GM12878 (cell line): ENCODE results near the gene CACNA1I. TPM values are rescaled to one million over a fixed set of nuclear protein-coding genes. Genes with fewer than 3 reads are reported as not detected.

Source experiments
- ATAC-seq: fragments of 200-7000 bp; cut with Tn5 transposase; 3 replicates; pipeline ENCODE4 v1.9.1; 2020; ENCODE audit warnings: mild to moderate bottlenecking, moderate library complexity
- BruUV-seq: library from RNA; stranded (reverse); fragments of 400-500 nt; replicated peaks from 2 replicates; lab custom pipeline; 2021; lab: Mats Ljungman, UMichigan
- CTCF ChIA-PET: fragments of 300-600 bp; sonication (Branson Sonifier 250); formaldehyde crosslinking; extraction: SDS; loops from one replicate; lab custom pipeline; 2021; ENCODE audit warnings: inconsistent platforms; lab: Yijun Ruan, JAX
- POLR2A ChIA-PET: fragments of 350-600 bp; formaldehyde crosslinking; extraction: SDS; loops from one replicate; lab custom pipeline; 2021; ENCODE audit warnings: inconsistent platforms; lab: Charles Lee
- RAD21 ChIA-PET: fragments of 300-600 bp; sonication (Branson Sonifier 250); formaldehyde crosslinking; loops from one replicate; lab custom pipeline; 2023; ENCODE audit warnings: antibody characterized with exemption; ENCODE audit not compliant: unreplicated experiment; lab: Charles Lee
- SMC1A ChIA-PET: fragments of 300-600 bp; sonication (Branson Sonifier 250); formaldehyde crosslinking; loops from one replicate; lab custom pipeline; 2023; ENCODE audit not compliant: unreplicated experiment, uncharacterized antibody; lab: Charles Lee
- DNase-seq: peaks from one replicate; pipeline ENCODE4 v3.0.0-alpha.2; 2011; ENCODE audit warnings: low read depth, low spot score
- FAIRE-seq: peaks from 3 replicates; lab custom pipeline; 2011; peaks lifted over from hg19 to GRCh38; lab: Jason Lieb, UNC
- H2AFZ ChIP-seq: 2 replicates; pipeline ENCODE4 v1.6.0; 2011; ENCODE audit warnings: low read depth, low read length, control low read depth; ENCODE audit not compliant: control insufficient read depth
- H3K27ac ChIP-seq: 2 replicates; pipeline ENCODE4 v1.5.1; 2011; ENCODE audit warnings: control low read depth; ENCODE audit not compliant: control insufficient read depth, insufficient read depth
- H3K27me3 ChIP-seq, 2 experiments: replicated peaks in 1 of 2; 2 replicates each; pipeline versions ENCODE4 v1.6.0 to v1.6.1; 2011; ENCODE audit warnings: low read length in 1 of 2; ENCODE audit not compliant: control insufficient read depth in 2 of 2, insufficient read depth in 2 of 2
- H3K36me3 ChIP-seq, 2 experiments: 2 replicates each; pipeline ENCODE4 v1.5.1; 2011; ENCODE audit warnings: low read length in 1 of 2; ENCODE audit not compliant: control insufficient read depth in 2 of 2, insufficient read depth in 2 of 2
- H3K4me1 ChIP-seq: 2 replicates; pipeline ENCODE4 v1.6.1; 2011; ENCODE audit warnings: mild to moderate bottlenecking, low read length, moderate library complexity, mixed read lengths; ENCODE audit not compliant: control insufficient read depth, insufficient read depth
- H3K4me2 ChIP-seq: 2 replicates; pipeline ENCODE4 v1.6.0; 2011; ENCODE audit warnings: control low read depth; ENCODE audit not compliant: control insufficient read depth, insufficient read depth
- H3K4me3 ChIP-seq: fragments of 200-600 bp; sonication (generic); 2 replicates; pipeline ENCODE4 v1.5.1; 2016
- H3K79me2 ChIP-seq: 2 replicates; pipeline ENCODE4 v1.6.0; 2011; ENCODE audit warnings: low read length; ENCODE audit not compliant: control insufficient read depth, insufficient read depth
- H3K9ac ChIP-seq: 2 replicates; pipeline ENCODE4 v1.8.0; 2011; ENCODE audit warnings: low read length, control low read depth, mixed read lengths; ENCODE audit not compliant: control insufficient read depth, insufficient read depth
- H3K9me3 ChIP-seq: replicated peaks from 3 replicates; pipeline ENCODE4 v1.5.1; 2011; ENCODE audit warnings: mild to moderate bottlenecking, low read length; ENCODE audit not compliant: control insufficient read depth, insufficient read depth
- H4K20me1 ChIP-seq: 2 replicates; pipeline ENCODE4 v1.6.0; 2011; ENCODE audit not compliant: control insufficient read depth, insufficient read depth
- BCLAF1 ChIP-seq: fragments of 450-650 bp; IDR thresholded peaks from 2 replicates; pipeline ENCODE4 v1.6.1; 2017; ENCODE audit warnings: antibody characterized with exemption, mild to moderate bottlenecking, moderate library complexity
- CHD4 ChIP-seq: fragments of 200-600 bp; sonication (generic); IDR thresholded peaks from 2 replicates; pipeline ENCODE4 v1.6.1; 2016; ENCODE audit warnings: mild to moderate bottlenecking
- GABPA ChIP-seq: IDR thresholded peaks from 2 replicates; pipeline ENCODE4 v1.6.1; 2014; ENCODE audit warnings: antibody characterized with exemption, low read depth, mild to moderate bottlenecking, inconsistent platforms
- IKZF1 ChIP-seq: fragments of 450-650 bp; conservative IDR thresholded peaks from 2 replicates; pipeline ENCODE4 v1.6.1; 2017; ENCODE audit warnings: antibody characterized with exemption, mild to moderate bottlenecking
- KLF5 ChIP-seq: fragments of 450-650 bp; IDR thresholded peaks from 2 replicates; pipeline ENCODE4 v1.6.1; 2014; ENCODE audit warnings: mild to moderate bottlenecking; ENCODE audit not compliant: partially characterized antibody
- POLR2A ChIP-seq: IDR thresholded peaks from 2 replicates; pipeline ENCODE4 v1.6.1; 2011; ENCODE audit warnings: low read depth, mild to moderate bottlenecking, low read length
- POLR2AphosphoS5 ChIP-seq: IDR thresholded peaks from 2 replicates; pipeline ENCODE4 v1.6.1; 2011; ENCODE audit warnings: mild to moderate bottlenecking, low read length, inconsistent platforms
- RB1 ChIP-seq: fragments of 450-650 bp; formaldehyde crosslinking; IDR thresholded peaks from 2 replicates; pipeline ENCODE4 v1.6.1; 2017; ENCODE audit warnings: mild to moderate bottlenecking, borderline replicate concordance
- ZSCAN29 ChIP-seq: fragments of 450-650 bp; IDR thresholded peaks from 2 replicates; pipeline ENCODE4 v1.6.1; 2017; ENCODE audit warnings: mild to moderate bottlenecking, moderate library complexity
- WGBS: methylation state at CpG from one replicate; pipeline ENCODE4 v1.1.6; 2016; ENCODE audit warnings: low lambda C conversion rate; ENCODE audit not compliant: insufficient replicate concordance, insufficient coverage; ENCODE audit errors: missing lambda C conversion rate; 5-methylcytosine and 5-hydroxymethylcytosine counted together
- in situ Hi-C: fragments of 300-500 bp; cut with MboI; formaldehyde crosslinking; loops from 9 replicates; pipeline ENCODE4 v1.14.3; 2018; ENCODE audit warnings: mixed read lengths
- intact Hi-C: fragments of 100-400 bp; cut with micrococcal nuclease; formaldehyde crosslinking; loops from one replicate; pipeline ENCODE4 v1.14.2; 2022; ENCODE audit not compliant: unreplicated experiment
- polyA plus RNA-seq, 11 experiments: library from polyadenylated mRNA; depleted of rRNA in 4 of 11; unstranded in 6 of 11; stranded (reverse) in 5 of 11; fragments of >200 nt; fragmentation: Nextera tagmentation in 4 of 11; fragmentation: Illumina TruSeq in 1 of 11; extraction: Ambion mirVana in 4 of 11; extraction: Trizol in 1 of 11; gene quantifications; 1 replicate in 1 of 11; 2 replicates in 10 of 11; pipeline versions ENCODE4 v1.2.1 to v1.2.3, GENCODE V29; 2011 to 2016; ENCODE audit warnings: inconsistent platforms in 2 of 11, missing spikeins in 2 of 11, low read depth in 1 of 11
- total RNA-seq, 4 experiments: library from RNA; depleted of rRNA in 3 of 4; stranded (reverse); fragments of >200 nt in 3 of 4; fragmentation: Illumina TruSeq in 1 of 4; extraction: Trizol in 1 of 4; gene quantifications; 2 replicates each; pipeline versions ENCODE4 v1.2.1 to v1.2.3, GENCODE V29; 2013 to 2021
- TF ChIP-seq, protein P1 (sequence below), 3 experiments: IDR thresholded peaks in 2 of 3; conservative IDR thresholded peaks in 1 of 3; 2 replicates each; pipeline ENCODE4 v1.5.1; 2011; ENCODE audit warnings: low read depth in 3 of 3, low read length in 3 of 3, mild to moderate bottlenecking in 3 of 3, control low read depth in 2 of 3, moderate library complexity in 2 of 3, inconsistent platforms in 1 of 3, mixed read lengths in 1 of 3; ENCODE audit not compliant: control insufficient read depth in 2 of 3, insufficient read depth in 1 of 3; ENCODE audit errors: extremely low read depth in 1 of 3

The CACNA1I gene
- total and polyA plus RNA-seq, 10 of the 15 experiments (the other 5 are each of a cell fraction or from before 2014, with no cell fraction given), result 0.01 to 0.03 TPM; not detected in 8

- no peak for TF ChIP-seq IKZF1
- TF ChIP-seq RB1, result no peak
- no peak for TF ChIP-seq GABPA
- TF ChIP-seq ZSCAN29, result no peak
- TF ChIP-seq POLR2AphosphoS5, result no peak
- TF ChIP-seq KLF5, result no peak
- no peak for TF ChIP-seq POLR2A
- no peak for TF ChIP-seq BCLAF1
- TF ChIP-seq CHD4, result no peak
- TF ChIP-seq, protein P1, sequence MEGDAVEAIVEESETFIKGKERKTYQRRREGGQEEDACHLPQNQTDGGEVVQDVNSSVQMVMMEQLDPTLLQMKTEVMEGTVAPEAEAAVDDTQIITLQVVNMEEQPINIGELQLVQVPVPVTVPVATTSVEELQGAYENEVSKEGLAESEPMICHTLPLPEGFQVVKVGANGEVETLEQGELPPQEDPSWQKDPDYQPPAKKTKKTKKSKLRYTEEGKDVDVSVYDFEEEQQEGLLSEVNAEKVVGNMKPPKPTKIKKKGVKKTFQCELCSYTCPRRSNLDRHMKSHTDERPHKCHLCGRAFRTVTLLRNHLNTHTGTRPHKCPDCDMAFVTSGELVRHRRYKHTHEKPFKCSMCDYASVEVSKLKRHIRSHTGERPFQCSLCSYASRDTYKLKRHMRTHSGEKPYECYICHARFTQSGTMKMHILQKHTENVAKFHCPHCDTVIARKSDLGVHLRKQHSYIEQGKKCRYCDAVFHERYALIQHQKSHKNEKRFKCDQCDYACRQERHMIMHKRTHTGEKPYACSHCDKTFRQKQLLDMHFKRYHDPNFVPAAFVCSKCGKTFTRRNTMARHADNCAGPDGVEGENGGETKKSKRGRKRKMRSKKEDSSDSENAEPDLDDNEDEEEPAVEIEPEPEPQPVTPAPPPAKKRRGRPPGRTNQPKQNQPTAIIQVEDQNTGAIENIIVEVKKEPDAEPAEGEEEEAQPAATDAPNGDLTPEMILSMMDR (IDR thresholded peaks at IDR 0.05 in 2 of 3, conservative IDR thresholded peaks at IDR 0.05 in 1 of 3; ENCODE audit: control insufficient read depth in 2 of 3, extremely low read depth in 1 of 3, insufficient read depth in 1 of 3, low read depth in 3 of 3, low read length in 3 of 3), result no peak
- Histone ChIP-seq H2AFZ (no peak overlapping the region), H3K79me2 (no peaks in the 10 kb centered on the region), H3K4me2 (no peak overlapping the region), H3K9ac (no peak overlapping the region), H3K9me3 (peaks cover 2% of the 10 kb centered on the region; the same call in 2 of the 3 replicates), H3K36me3 (no peaks in the 10 kb centered on the region), H3K4me3 (no peak overlapping the region), H3K4me1 (no peaks in the 10 kb centered on the region; the same call in 1 of the 2 replicates), H3K27ac (no peak overlapping the region), H3K27me3 (peaks cover 0 to 3% of the 10 kb centered on the region in 2 experiments; a peak in 2 of 4 replicates), H4K20me1 (no peaks in the 10 kb centered on the region)
- FAIRE-seq (no peak), ATAC-seq (no peak), DNase-seq (no peak)
- ChIA-PET CTCF (interaction anchor here (0.6 kb wide), 1 partner anchor 405 kb away, joined by 5 read pairs; no protein-coding TSS in a partner anchor), SMC1A (no interaction called here), RAD21 (interaction anchor here (0.9 kb wide), 1 partner anchor 12 kb away, joined by 4 read pairs; no protein-coding TSS in a partner anchor), POLR2A (interaction anchor here (0.7 kb wide), 1 partner anchor 281 kb away, joined by 6 read pairs; no protein-coding TSS in a partner anchor)
- in situ Hi-C loops (no loop called here), intact Hi-C loops (no loop called here)
- BruUV-seq, result no TSS peak
- 44% methylated on average over 6 of the region's 6 CpGs for WGBS
Observed at GRCh38 chr22:39616781-39617180, 46.2 kb downstream of the CACNA1I start.
